Tongue (tissue), 2 donors: ENCODE measurements around the gene STYXL2. TPM values are rescaled to one million over a fixed set of nuclear protein-coding genes. Genes with fewer than 3 reads are reported as not detected.

ENCODE experiments used
- DNase-seq: peaks from one replicate; pipeline ENCODE4 v3.0.0-alpha.2; 2015
- total RNA-seq: library from RNA; depleted of rRNA; stranded (reverse); fragments of >200 nt; gene quantifications from one replicate; pipeline ENCODE4 v1.2.3, GENCODE V29; 2014

The STYXL2 gene
- total RNA-seq, 1 donor from 2014 or later = 82.9 TPM

DNA sequence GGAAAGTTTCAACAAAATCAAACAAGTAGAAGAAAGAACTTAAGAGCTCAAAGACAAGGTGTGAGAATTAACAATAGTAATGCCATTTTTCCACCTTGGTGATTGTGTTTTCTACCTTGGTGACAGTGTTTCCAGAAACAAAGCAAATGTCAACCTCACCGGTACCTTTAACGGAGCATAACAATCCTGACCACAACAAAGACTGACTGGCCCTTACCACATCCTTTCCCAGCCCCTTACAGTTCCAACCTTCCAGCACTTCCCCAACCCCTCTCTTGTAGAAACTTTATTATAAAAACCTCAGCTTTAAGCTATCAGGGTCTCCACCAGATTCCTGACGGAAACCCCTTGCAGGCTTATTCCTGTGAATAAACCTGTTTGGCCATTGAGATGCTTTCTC is 16.7 kb downstream of the STYXL2 start:
- no peak for DNase-seq

DNA sequence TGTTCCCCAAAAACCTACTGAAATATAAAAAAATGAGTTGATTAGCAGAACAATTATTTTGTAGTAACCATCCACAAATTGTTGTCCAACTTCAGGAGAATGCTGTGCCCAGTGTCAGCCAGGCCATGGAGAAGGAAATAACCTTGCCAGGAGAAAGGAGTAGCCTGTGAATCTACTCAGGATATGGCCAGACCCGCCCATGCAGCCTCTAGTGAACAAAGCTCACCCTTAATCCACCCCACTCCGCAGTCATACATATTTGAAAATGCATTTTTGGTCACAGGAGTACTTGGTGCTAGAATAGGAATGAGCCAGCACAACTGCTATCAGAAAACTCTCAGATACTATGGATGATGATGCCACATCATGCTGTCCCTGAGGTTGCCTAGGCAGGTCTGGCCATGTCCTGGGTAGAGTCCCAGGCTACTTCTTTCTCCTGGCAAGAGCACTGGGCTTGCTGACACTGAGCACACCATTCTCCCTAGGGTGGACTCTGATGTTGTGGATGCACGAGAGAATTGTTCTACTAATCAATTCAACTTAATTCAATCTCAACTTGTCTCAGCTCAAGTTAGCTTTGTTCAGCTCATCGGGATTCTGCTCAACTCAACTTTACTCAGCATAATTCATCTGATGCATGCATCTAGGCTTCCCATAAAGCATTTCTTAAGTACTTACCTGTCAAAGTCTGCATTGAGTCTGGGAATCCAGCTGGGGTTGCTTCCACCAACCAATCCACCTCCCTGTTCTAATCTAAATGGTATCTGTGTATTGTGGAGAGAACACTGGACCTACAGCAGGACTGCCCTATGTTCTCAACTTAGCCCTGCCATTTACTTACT is 18.2 kb downstream of the STYXL2 start:
- DNase-seq = no peak

DNA sequence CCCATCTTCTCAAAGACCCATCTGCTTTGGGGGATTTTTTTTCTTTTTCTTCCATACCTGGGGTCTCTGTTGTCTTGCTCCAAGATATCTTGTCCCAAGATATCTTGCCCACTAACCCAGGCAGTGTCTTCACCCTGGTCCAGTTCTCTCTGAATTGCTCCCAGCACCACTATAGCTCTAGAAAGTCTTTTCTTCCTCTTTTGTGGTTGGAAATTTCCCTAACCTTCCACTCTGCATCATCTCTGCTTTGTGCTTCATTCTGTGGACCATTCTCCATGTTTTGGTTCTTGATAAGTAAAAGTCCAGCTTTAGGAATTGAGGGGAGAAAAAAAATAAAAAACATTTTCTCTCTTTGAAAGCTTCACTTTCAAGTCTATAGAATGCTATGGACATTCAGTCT is 20.9 kb downstream of the STYXL2 start:
- no peak for DNase-seq

DNA sequence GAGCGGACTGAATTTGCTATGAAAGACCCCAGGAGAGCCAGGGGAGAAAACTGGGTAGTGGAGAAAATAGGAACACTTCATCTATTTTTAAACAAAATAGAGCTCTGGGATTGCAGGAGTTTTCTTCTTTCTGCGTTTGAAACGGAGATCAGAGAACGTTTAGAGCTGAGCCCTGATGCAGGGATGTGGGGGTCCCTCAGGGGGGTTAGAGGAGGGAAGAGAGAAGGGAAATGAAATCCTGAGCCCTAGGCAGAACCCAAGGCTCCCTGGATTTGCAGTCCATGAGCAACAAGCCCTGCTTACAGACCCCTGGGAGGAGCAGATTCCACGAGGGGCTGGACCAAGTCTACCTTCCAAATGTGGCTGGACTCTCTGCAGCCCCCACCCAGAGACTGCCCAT is 21.8 kb downstream of the STYXL2 start:
- no peak for DNase-seq

DNA sequence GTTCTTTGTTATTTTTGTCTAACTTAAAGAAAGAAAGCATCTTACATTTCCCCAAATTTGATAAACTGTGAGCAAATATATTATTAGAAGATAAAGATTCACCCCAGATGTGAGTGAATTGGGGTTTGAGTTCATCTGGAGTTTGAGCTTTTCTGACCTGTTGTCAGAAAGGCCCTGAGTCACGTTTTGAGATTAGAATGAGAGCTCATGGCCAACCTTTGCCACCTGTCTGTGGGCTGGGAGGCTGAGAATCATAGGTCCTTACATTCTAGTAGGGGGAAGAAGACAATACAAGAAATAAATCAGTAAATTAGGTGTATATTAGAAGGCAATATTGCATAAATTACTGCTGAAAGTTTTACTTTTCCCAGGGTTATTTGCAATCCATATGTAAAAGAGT is 22.3 kb downstream of the STYXL2 start:
- no peak for DNase-seq

DNA sequence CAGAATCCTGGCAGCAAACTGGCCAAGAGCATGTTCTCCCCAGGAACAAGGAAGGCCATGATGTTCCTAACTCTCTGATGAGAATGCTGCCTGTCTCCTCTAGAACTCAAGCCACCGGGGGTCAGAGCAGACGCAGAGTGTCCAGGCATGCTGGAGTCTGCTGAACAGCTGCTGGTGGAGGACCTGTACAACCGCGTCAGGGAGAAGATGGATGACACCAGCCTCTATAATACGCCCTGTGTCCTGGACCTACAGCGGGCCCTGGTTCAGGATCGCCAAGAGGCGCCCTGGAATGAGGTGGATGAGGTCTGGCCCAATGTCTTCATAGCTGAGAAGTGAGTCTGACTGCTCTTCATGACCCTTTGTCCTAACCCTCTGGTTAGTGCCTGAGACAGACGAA is 23.4 kb downstream of the STYXL2 start:
- DNase-seq = no peak

DNA sequence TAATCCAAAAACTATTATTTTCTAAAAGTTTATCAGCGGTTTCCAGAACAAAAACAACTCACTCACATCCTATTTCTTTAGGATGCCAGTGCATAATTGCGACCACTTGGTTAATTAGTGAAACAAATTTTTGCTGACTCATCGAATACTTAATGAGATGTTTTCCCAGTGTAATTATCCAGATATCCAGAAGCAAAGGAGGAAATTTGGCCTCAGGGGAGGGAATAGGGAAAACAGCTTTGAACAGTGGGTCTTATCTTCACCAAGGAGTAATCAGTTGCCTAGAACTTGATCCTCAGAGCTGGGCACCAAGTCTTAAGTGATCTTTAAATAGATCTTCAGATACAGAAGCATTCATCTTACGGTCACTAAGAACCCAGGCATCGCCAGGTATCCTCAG is 24.3 kb downstream of the STYXL2 start:
- no peak for DNase-seq

DNA sequence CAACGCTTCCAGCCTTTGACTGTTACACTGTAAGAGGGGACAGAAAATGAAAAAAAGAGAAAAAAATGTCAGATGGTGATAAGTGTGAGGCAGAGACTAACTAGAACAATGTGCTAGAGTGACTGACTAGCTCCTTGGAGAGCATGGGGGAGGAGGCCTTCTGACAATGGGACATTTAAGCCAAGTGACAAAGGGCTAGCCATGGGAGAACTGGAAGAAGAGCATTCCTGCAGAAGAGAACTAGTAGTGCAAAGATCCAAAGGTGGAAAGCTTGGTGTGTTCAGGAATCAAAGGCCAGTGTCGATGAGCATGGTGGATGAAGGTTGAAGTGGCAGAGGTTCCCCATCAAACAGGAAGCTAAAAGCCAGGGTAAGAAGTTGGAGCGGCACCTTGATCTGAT is 25.8 kb downstream of the STYXL2 start:
- DNase-seq = no peak

DNA sequence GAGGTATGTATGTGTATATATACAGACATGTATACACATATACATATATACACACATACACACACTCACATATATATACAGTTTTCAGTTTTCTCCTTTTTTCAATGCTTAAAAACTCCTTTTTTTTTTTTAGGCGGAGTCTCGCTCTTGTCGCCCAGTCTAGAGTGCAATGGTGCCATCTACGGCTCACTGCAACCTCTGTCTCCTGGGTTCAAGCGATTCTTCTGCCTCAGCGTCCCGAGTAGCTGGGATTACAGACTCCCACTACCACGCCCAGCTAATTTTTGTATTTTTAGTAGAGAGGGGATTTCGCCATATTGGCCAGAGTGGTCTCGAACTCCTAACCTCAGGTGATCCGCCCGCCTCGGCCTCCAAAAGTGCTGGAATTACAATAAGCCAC is 27.0 kb downstream of the STYXL2 start:
- no peak for DNase-seq

DNA sequence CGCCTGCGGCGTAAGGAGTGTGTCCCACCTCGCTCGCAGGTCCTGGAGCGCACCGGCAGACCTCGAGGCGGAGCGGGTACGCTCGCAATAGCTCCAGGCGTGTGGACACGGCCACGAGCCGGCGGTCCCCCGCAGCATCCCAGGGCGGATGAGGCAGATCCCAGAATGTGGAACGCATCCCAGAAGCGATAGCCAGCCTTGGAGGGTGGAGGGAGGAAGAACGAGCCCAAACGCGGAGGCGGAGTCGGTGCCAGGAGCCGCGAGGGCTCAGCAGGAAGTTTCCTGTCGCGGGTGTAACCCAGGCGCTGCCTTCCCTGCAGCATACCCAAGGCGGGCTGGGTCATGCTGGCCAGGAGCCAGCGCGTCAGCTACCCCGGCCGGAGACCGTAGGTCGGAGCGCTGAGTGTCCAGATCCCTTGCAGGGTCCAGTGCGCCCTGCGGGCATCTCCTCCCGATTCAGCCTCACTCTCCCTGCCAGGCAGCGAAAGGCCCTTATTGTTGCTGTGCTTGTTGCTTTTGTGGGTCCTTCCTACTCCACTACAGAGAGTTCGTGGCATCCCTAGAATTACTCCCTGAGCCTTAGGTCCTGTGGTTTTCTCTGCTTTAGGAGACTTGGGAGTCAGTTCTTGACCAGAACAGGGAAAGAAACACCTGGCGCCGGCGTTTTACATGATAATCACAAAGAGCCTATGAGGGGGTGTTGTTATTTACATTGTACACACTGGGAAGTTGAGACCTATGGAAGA is 27.7 kb downstream of the STYXL2 start:
- peak; percentile 38 for DNase-seq

DNA sequence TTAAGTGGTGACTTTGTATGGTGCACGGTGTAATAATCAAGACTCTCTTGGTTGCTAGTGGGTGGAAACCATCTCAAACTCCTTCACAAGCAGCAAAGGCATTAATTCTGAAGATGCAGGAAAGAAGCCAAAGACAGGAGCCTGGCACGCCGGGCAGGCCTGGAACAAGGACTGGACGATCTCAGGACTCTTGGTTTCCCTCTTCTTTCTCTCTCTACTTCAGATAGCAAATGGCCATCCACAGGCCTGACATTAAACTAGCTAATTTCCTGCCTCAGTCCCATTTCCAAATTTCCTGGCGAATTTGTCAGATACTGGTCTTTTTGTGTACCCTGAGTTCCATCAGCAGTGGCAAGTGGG is 28.2 kb downstream of the STYXL2 start:
- no peak for DNase-seq

DNA sequence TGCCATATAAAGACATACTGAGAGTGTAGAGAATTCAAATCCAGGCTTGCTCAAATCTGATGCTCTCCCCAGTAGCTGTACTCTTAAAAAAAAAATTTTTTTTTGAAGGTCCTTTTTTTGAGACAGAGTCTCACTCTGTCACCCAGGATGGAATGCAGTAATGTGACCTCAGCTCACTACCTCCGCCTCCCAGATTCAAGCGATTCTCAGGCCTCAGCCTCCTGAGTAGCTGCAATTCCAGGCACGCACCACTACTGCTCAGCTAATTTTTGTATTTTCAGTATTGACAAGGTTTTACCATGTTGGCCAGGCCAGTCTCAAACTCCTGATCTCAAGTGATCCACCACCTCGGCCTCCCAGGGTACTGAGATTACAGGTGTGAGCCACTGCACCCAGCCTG is 28.7 kb downstream of the STYXL2 start:
- no peak for DNase-seq

DNA sequence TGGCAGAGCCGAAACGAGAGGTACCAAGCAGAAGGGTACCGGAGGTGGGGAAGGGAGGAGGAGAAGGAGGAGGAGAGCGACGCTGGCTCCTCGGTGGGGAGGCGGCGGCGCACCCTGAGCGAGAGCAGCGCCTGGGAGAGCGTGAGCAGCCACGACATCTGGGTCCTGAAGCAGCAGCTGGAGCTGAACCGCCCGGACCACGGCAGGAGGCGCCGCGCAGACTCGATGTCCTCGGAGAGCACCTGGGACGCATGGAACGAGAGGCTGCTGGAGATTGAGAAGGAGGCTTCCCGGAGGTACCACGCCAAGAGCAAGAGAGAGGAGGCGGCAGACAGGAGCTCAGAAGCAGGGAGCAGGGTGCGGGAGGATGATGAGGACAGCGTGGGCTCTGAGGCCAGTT is 32.4 kb downstream of the STYXL2 start:
- DNase-seq = no peak

DNA sequence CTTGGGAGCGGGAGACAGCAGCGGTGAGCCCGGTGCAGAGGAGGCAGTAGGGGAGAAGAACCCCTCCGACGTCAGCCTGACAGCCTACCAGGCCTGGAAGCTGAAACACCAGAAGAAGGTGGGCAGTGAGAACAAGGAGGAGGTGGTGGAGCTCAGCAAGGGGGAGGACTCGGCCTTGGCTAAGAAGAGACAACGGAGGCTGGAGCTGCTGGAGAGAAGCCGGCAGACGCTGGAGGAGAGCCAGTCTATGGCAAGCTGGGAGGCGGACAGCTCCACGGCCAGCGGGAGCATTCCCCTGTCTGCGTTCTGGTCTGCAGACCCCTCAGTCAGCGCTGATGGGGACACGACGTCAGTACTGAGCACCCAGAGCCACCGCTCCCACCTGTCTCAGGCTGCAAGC is 32.9 kb downstream of the STYXL2 start:
- DNase-seq = no peak

DNA sequence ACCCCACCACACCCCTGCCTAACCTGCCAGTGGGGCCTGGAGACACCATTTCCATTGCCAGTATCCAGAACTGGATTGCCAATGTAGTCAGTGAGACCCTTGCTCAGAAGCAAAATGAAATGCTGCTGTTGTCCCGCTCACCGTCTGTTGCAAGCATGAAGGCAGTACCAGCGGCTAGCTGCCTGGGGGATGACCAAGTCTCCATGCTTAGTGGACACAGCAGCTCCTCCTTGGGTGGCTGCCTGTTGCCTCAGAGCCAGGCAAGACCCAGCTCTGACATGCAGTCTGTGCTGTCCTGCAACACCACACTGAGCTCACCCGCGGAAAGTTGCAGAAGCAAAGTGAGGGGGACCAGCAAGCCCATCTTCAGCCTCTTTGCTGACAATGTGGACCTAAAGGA is 33.4 kb downstream of the STYXL2 start:
- no peak for DNase-seq

DNA sequence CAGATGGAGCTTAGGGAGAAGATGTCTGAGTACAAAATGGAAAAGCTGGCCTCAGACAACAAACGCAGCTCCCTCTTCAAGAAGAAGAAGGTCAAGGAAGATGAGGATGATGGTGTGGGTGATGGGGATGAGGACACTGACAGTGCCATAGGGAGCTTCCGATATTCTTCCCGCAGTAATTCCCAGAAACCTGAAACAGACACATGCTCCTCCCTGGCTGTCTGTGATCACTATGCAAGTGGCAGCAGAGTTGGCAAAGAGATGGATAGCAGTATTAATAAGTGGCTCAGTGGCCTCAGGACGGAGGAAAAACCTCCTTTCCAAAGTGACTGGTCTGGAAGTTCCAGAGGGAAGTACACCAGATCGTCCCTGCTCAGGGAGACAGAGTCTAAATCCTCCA is 33.8 kb downstream of the STYXL2 start:
- DNase-seq = no peak

DNA sequence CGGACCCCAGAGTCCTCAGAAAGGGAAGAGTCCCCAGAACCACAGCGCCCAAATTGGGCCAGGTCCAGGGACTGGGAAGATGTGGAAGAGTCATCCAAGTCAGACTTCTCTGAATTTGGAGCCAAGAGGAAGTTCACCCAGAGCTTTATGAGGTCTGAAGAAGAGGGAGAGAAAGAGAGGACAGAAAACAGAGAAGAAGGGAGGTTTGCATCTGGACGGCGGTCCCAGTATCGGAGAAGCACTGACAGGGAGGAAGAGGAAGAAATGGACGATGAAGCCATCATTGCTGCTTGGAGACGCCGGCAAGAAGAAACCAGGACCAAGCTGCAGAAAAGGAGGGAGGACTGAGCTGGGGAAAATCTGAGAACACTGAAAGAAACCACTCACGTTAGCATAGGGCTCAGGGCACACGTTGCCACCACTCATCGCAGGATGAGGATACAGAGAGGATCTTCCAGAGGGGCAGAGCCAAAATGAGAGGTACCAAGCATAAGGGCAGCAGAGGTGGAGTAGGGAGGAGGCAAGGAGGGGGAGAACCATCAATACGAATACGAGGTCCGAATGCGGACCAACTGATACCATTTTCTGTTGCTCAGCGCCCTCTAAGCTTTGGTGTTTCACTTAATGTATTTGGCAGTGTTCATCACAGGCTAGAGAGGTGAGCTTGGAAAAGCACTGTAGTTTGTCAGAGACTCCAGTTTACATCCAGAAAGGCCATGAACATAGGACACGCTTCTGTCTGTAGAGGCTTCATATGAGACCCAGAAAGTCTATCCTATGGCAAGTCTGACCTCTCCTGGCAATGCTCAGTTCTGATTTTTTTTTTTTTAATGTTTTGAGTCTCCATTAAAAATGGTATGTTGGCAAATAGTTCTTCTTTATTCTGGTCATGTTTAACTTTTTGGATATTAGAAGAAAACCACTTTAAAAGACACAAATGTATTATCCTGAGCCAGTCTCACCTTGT is 34.7 kb downstream of the STYXL2 start:
- DNase-seq = no peak

DNA sequence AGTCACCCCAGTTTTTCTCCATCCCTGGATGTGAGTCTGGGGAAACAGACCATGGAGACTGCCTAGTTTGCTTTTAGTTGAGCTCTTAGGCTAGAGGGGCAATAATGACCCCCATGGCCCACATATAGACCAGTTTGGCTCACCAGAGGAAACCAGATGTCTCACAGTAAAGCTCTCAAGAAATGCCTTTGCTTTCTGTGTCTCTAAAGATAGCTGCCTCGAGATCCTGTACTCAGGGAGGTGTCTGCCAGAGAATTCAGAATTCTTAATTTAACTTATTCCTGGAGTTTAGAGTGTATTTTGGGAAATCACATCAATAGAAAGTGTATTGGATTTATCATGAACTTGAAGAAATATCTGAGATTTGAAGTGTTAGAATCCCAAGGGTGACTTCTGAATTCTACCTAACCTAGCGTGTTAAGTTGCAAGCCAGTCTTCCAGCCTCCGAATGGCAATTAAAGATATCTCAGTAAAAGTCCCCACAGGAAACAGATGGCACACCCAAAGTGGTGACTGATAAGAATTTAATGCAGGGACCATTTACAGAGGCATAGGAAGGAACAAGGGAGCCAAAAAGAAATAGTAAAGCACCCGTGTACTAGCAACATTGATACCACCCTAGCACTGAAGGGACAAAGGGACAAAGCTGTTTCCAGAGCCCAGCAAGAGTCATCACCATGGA is 37.1 kb downstream of the STYXL2 start:
- DNase-seq = no peak

DNA sequence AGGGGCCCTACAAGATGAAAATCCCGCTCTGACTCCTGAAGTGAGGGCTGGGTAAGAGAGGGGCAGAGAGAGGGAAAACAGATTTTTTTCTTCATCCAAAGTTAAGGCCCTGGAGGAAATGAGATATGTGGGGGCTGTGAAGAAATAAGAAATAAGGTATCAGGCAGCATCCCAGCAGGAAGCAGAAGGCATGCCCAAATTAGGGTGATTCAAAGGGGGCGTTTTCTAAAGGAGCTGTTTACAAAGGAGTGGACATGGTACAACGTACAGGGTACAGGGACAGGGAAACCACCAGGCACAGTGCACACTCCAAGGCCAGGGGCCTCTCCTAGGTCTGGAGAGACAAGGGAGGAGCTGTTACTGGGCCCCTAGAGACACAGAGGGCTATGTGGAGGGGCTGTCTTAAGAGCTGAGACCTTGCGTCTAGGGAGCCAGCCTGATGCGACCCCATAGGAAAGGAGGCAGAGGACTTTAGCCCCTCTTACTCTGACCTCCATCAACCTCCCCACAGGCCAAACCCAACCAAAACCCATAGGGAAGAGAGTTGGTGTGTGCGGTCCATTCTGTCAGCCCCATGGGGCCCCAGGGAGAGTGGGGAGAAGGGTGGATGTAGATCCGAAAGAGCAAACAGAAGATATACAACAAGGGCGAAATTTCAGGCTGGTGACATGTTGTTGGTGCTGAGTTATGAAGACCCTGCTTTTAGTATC is 38.6 kb downstream of the STYXL2 start:
- DNase-seq = no peak

DNA sequence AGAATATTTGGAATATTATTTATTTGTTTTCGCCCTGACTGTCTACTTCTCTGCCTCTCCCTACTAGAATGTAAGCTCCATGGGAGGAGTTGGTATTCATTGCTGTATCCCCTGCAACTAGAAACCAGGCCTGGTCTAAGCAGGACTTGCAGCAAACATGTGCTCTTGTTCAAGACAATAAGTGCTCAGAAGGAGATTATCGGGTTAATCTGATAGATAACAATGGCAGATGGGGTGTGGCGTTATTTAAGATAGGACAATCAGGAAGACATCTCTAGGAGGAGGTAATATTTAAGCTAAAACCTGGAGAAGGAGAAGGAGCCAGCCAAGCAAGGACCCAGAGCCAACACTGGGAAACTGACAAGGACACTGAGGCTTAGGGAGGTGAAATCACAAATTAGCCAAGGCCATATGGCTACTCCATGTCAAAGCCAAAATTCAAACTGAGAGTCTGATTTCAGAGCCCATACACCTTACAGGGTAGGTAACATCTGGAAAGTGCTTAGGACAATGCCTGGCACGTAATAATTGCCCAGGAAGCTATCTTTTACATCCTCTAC is 41.5 kb downstream of the STYXL2 start:
- DNase-seq = no peak

DNA sequence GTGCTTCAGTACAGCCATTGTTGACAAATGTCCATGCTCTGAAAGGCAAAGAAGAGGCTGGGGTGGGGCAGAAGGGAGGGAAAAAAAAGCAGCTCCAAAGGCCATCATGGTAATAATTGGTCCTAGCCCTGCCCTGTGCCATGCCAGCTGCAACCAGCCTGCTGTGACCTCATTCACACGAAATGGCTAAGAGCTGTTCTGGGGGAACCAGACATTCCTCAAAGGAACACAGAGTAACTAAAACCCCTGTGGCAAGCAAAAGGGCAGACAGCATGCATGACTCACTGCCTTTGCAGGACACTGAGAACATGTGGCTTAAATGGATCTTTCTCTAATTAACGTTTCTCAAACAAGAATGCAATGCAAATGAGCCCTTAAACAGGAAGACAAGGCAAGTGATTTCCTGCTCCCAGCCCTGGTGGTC is 42.3 kb downstream of the STYXL2 start:
- peak; percentile 71 for DNase-seq
